Effector CD8-positive, alpha-beta T cell (primary cell): ENCODE data around the gene MESD.

Experiments
- DNase-seq: peaks from one replicate; lab custom pipeline; 2025; lab: John Stamatoyannopoulos, UW
- total RNA-seq, 4 experiments: gene quantifications; one replicate each; lab custom pipeline; 2026; lab: John Stamatoyannopoulos, UW

Gene MESD
- total RNA-seq, result 57.4 to 72.5 (median 59.1) reads per million in 4 experiments

GRCh38 chr15:80989518-80990478 is at the start of gene MESD:
MESD (minus strand) TSS chr15:80989819; CDS start chr15:80989791, 28 bp downstream.
- DNase-seq, result peak; percentile 95

GRCh38 chr15:81038975-81039607 is 49.5 kb upstream of the MESD start:
- DNase-seq, result no peak

- DNase-seq, result no peak
These were observed 48.5 kb upstream of the MESD start for GRCh38 chr15:81037952-81038743.

GRCh38 chr15:81033508-81033907 is 43.9 kb upstream of the MESD start:
- DNase-seq, result no peak

GRCh38 chr15:81032818-81033217 is 43.2 kb upstream of the MESD start:
- DNase-seq, result no peak

- DNase-seq, result no peak
These were observed 42.7 kb upstream of the MESD start for GRCh38 chr15:81032355-81032754.

GRCh38 chr15:81031203-81031602 is 41.6 kb upstream of the MESD start:
- DNase-seq, result no peak

- DNase-seq, result no peak
These were observed 40.7 kb upstream of the MESD start for GRCh38 chr15:81030301-81030750.

GRCh38 chr15:81029414-81030300 is 40.0 kb upstream of the MESD start:
- DNase-seq, result no peak

- no peak for DNase-seq
These were observed 37.4 kb upstream of the MESD start for GRCh38 chr15:81026836-81027599.

- DNase-seq, result no peak
These were observed 36.2 kb upstream of the MESD start for GRCh38 chr15:81025721-81026370.

GRCh38 chr15:81024936-81025335 is 35.3 kb upstream of the MESD start:
- DNase-seq, result no peak

- DNase-seq, result no peak
These were observed 34.8 kb upstream of the MESD start for GRCh38 chr15:81024265-81024872.

- DNase-seq, result no peak
These were observed 34.1 kb upstream of the MESD start for GRCh38 chr15:81023483-81024264.

- no peak for DNase-seq
These were observed 31.7 kb upstream of the MESD start for GRCh38 chr15:81021321-81021720.

- no peak for DNase-seq
These were observed 28.6 kb upstream of the MESD start for GRCh38 chr15:81018197-81018596.

- DNase-seq, result no peak
These were observed 27.0 kb upstream of the MESD start for GRCh38 chr15:81016489-81017068.
